GM12872 (cell line): Measurements from ENCODE around the gene GNB1.

Source experiments
- TF ChIP-seq, protein P1 (sequence below): IDR thresholded peaks from 3 replicates; pipeline ENCODE4 v1.5.1; 2011; ENCODE audit warnings: low read depth, mild to moderate bottlenecking, low read length, moderate library complexity; ENCODE audit not compliant: insufficient read depth

Gene GNB1

GRCh38 chr1:1827089-1827848, 63.6 kb downstream of the GNB1 start:
- TF ChIP-seq, protein P1, sequence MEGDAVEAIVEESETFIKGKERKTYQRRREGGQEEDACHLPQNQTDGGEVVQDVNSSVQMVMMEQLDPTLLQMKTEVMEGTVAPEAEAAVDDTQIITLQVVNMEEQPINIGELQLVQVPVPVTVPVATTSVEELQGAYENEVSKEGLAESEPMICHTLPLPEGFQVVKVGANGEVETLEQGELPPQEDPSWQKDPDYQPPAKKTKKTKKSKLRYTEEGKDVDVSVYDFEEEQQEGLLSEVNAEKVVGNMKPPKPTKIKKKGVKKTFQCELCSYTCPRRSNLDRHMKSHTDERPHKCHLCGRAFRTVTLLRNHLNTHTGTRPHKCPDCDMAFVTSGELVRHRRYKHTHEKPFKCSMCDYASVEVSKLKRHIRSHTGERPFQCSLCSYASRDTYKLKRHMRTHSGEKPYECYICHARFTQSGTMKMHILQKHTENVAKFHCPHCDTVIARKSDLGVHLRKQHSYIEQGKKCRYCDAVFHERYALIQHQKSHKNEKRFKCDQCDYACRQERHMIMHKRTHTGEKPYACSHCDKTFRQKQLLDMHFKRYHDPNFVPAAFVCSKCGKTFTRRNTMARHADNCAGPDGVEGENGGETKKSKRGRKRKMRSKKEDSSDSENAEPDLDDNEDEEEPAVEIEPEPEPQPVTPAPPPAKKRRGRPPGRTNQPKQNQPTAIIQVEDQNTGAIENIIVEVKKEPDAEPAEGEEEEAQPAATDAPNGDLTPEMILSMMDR: no peak

DNA sequence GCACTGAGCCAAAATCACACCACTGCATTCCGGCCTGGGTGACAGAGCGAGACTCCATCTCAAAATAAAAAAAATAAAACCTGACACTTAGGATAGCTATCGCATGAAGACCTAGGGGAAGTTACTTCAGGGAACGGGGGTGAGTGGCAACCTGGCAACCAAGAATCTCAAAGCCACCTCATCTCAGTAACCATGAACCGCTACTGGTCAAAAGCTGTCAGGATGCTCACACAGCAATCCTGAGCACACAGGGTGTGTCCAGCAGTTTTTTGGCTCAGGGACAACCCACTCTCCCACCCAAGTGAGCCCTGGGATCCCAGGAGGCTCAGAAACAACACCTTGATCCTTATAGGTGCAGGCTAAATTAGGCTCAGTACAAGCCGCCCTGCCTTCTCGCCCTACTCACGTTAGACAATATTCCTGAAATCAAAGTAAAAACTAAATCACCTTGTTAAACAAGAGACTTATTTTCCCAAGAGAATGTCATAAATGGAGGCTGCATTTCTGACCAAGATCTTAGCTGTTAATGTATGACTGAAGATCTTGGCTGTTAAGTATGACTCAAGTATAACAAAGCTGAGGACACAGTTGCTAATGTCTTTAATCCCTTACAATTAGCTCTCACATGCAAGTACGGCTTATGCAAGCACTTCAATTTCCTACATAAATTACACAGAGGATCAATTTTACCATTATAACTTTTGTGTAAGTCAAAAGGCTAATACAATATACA, 64.4 kb downstream of the GNB1 start:
- TF ChIP-seq, protein P1: no peak

DNA sequence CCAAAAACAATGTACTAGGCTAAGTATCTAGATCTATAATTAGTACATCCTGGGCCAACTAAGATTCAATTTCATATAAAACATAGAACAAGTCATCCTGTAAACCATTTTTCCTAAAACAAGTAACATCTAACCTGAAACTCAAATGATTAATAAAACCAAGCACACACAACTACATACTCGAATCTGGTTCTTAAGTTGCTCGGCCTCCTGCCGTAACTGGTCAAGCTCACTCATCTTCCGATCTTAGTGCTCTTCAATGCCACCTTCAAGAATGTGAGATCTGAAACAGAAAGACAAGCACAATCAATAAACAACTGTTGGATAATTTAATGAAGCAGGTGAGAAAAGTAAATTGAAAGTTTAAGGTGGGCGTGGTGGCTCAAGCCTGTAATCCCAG, 65.7 kb downstream of the GNB1 start:
- TF ChIP-seq, protein P1: no peak

- TF ChIP-seq, protein P1: no peak
Observed at GRCh38 chr1:1819762-1820161, 71.1 kb downstream of the GNB1 start.

- TF ChIP-seq, protein P1: no peak
Observed at GRCh38 chr1:1817221-1817620, 73.7 kb downstream of the GNB1 start.

GRCh38 chr1:1815606-1816281, 75.1 kb downstream of the GNB1 start:
- TF ChIP-seq, protein P1: no peak

- TF ChIP-seq, protein P1: no peak
Observed at GRCh38 chr1:1809489-1809888, 81.4 kb downstream of the GNB1 start.
